ENCODE measurements around the gene CPNE8. TPM values are rescaled to one million over a fixed set of nuclear protein-coding genes. Genes with fewer than 3 reads are reported as not detected.
"Not testable (repeated sequence)": the region's sequence is repeated elsewhere in the genome, so short reads cannot be mapped to it uniquely, and the experiment has no call there.

The CPNE8 gene
- total RNA-seq, 1 experiment from 2014 or later, result 17.3 TPM

DNA sequence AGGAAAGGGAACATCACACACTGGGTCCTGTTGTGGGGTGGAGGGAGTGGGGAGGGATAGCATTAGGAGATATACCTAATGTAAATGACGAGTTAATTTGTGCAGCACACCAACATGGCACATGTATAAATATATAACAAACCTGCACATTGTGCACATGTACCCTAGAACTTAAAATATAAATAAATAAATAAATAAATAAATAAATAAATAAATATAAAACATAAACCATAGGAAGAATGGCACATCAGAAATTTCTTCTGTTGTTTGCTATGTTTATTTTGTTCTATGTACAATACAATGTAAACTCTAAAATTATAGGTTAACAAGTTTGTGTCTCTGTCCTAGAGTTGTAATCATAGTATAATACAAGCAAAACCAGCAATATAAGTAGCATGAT is 162.9 kb downstream of the CPNE8 start:
- not testable (repeated sequence) for DNase-seq (ENCODE audit: low read depth)

DNA sequence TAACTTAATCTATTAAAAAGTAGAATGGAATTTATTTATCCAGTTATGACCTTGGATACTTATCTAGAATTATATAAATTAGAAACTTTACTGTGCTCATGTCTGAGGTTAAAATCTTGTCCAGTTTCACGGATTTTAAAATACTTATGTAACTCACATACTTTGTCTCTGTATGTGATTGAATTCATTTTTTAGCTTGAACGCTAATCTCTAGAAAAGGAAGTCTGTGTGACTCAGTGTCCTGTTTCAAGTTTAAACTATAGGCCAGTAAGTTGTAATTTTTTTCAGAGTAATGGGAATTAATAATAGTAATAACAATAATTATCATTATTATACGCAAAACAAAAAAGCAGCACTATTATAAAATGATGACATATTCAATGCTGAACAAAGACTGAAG is 168.6 kb downstream of the CPNE8 start:
- no peak for DNase-seq (ENCODE audit: low read depth)

DNA sequence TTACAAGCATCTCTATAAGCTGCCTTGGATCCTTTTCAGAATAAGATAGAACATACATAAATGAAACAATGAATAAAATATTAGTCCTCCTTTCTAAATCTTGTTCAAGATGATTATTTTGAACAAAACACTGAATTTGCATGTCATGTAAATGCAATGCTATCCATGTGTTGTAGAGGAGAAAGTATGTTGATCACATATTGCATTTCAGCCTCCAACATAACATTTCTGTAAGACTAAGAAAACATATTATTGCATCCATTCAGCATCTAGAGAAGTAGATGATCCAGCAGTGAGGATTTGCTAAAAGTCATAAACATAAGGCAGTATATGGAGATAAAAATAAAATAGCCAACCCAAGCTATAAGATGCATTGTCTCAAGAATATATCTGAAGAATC is 172.6 kb downstream of the CPNE8 start:
- DNase-seq (ENCODE audit: low read depth), result no peak

DNA sequence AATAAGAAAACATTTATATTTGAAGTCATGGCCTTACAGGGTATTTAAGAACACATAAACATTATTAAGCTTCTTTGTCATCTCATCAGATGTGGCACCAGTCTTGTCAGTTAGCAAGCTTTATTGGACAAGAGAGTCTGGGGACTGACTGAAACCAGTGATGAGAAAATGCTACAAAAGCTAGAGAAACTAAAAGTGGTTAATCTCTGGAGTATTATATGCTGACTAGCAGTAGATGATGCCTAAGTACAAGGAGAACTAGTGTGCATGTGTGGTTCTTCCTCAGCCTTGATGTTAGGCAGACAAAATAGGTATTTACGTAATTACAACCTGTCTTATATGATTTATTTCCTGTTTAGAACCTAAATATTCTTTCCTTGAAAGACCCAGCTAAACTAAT is 176.5 kb downstream of the CPNE8 start:
- DNase-seq (ENCODE audit: low read depth), result no peak

GRCh38 chr12:38721611-38722252 is 183.7 kb downstream of the CPNE8 start:
- no peak for DNase-seq (ENCODE audit: low read depth)

DNA sequence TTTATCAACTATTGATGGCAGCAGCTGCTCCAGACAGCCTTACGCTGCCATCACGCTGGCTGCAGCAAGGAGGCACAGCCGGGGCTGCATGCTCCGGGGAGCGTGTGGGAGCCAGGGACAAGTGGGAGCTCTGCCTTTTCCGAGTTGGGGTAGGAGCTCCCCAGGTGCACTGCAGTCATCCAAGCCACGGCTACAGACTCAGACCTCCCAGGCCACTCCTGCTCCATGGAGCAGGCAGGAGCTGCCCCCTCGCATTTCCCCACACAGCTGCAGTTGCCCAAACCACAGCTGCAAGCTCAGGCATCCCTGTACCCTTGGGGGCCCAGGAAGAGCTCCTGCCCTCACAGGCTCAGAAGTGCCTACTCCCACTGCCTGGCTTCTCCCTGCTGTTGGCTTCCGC is 184.7 kb downstream of the CPNE8 start:
- no peak for DNase-seq (ENCODE audit: low read depth)

- DNase-seq (ENCODE audit: low read depth), result no peak
Observed at GRCh38 chr12:38713294-38713693, 192.1 kb downstream of the CPNE8 start.

GRCh38 chr12:38711054-38711453 is 194.3 kb downstream of the CPNE8 start:
- no peak for DNase-seq (ENCODE audit: low read depth)

DNA sequence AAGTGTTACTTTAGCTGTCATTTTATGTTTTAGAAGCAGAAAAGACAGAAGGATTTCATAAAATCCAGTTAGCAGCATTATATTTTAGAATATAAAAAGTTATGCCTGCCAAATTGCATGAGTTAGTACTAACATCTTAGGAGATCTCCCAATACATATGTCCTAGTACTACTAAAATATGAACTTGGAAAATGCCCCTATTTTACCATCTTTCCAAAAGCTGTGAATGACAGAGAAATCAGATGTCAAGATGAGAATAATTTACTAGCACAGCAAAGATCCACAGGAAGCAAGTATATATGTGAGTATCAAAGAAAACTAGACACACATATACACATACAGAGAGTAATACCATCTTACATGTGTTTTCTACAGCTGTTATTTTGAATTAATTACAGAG is 196.9 kb downstream of the CPNE8 start:
- no peak for DNase-seq (ENCODE audit: low read depth)

DNA sequence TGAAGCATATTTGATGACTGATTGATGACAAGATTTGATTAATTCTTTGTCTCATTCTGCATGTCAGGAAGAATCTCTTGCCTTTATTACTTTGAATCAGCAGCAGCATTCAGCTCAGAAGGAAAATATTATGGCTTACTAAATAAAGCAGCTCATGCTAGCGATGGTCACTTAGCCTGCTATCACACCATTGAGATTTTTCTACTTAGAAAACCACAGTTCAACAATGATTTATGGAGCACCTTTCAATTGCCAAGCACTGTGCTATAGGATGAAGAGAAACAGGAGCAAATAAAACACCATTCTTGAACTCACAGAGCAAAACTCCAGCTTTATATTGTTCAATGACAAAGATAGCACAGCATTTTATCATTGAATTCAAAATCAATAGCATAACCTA is 197.7 kb downstream of the CPNE8 start:
- DNase-seq (ENCODE audit: low read depth), result no peak

- DNase-seq (ENCODE audit: low read depth), result no peak
Observed at GRCh38 chr12:38697289-38697688, 208.1 kb downstream of the CPNE8 start.

- DNase-seq (ENCODE audit: low read depth), result no peak
Observed at GRCh38 chr12:38695057-38695456, 210.3 kb downstream of the CPNE8 start.

GRCh38 chr12:38691164-38691563 is 214.2 kb downstream of the CPNE8 start:
- no peak for DNase-seq (ENCODE audit: low read depth)

GRCh38 chr12:38690646-38691045 is 214.7 kb downstream of the CPNE8 start:
- DNase-seq (ENCODE audit: low read depth), result no peak

- DNase-seq (ENCODE audit: low read depth), result no peak
Observed at GRCh38 chr12:38689704-38690103, 215.7 kb downstream of the CPNE8 start.

DNA sequence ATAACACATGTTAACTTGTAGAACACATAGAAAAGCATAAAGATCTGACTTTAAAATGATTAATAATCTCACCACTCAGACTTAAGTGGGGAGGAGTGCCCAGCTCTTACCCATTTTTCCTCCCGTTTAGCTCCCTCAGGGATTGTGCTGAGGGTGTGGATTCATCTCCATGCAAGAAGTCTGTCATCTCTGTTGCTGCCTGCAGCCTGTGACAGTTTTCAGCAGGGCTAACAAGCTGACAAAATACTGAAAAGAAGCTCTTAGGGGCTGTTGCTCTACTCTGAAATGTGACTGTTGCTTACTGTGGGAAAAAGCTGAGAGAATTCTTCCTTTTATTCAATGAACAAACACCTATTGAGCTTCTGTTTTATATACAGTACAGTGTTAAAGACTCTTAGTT is 216.2 kb downstream of the CPNE8 start:
- DNase-seq (ENCODE audit: low read depth), result no peak

DNA sequence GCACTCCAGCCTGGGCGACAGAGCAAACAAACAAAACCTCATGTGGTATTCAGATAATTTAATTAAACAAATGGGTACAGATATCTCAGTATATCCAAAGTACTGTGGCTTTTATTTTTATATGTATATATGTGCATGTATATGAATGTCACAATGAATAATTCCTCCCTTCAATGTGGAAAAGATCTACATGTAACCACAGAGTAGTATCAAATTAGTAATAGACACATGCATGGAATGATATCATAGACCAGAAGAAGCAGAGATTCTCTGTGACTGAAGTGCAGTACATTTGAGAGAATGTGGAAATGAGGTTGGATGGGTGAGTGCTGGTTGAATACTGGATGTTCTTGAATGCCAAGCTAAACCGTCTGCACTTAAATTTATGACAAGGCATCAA is 222.9 kb downstream of the CPNE8 start:
- no peak for DNase-seq (ENCODE audit: low read depth)

DNA sequence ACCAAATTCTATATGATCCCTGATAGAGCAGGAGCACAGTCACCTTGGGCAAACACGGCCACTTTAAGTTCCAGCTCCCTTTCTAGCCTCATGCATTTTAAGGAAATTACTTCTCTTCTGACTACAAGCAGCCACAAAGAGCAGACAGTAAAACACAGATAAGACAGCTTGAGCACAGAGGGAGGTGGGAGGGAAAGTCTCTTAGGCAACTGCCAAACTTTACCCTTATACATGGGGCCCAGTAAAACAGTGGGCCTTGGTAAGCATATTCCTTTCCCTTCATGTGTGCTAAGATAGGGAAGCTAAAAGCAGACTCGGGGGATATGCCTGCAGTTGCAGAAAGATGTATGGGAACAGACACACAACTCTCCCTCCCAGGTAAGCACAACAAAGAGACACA is 235.9 kb downstream of the CPNE8 start:
- no peak for DNase-seq (ENCODE audit: low read depth)

GRCh38 chr12:38669081-38669480 is 236.3 kb downstream of the CPNE8 start:
- no peak for DNase-seq (ENCODE audit: low read depth)

DNA sequence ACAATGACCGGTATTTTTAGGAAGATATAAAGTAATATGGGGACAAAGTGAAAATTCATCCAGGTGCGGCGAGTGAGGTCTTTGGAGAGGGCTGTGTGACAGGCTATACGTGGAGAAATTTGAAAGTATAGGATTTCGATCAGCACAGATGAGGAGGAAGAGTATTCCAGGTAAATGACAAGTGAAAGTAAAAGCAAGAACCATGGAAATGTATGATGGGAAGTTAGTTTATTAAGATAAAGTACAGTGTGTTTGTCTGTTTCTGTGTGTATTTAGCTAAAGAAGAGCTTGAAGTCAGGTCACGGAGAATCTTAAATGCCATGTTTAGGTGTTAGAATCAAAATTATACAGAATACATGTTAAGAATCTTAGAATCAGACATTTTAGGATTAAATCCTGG is 239.0 kb downstream of the CPNE8 start:
- DNase-seq (ENCODE audit: low read depth), result no peak

GRCh38 chr12:38664661-38665269 is 240.6 kb downstream of the CPNE8 start:
- peak; percentile 27 for DNase-seq (ENCODE audit: low read depth)

DNA sequence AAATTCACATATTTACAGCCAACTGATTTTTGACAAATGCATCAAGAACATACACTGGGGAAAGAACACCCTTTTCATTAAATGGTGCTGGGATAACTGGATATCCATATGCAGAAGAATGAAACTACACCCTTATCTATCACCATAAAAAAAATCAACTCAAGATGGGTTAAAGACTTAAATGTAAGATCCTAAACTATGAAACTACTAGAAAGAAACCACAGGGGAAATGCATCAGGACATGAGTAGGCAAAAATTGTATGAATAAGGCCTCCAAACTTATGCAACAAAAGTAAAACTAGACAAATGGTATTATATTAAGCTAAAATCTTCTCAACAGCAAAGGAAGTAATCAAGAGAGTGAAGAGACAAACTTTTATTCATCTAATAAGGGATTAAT is 242.6 kb downstream of the CPNE8 start:
- no peak for DNase-seq (ENCODE audit: low read depth)

DNA sequence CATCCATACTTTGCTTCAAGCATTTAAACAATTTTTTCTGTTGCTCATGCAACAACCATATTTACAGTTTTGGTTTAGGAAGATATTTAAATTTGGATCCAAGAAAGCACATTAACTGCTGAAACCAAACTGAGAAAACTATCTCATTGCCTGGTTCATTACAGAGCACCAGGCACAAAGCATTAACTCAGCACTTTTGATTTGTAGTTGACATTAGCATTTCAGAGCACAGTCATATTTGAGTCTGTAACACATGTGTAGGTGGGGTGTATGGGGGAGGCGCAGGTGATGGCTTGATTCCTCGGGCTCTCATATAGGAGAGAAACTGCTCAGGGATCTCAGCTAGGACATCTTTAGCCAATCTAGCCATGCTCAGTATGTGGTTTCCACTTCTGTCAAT is 251.7 kb downstream of the CPNE8 start:
- no peak for DNase-seq (ENCODE audit: low read depth)

- DNase-seq (ENCODE audit: low read depth), result no peak
Observed at GRCh38 chr12:38648813-38649212, 256.6 kb downstream of the CPNE8 start.
